HG02981 (cell line): Measurements from ENCODE around the gene ZNF446.
"Not testable (repeated sequence)": the region's sequence is repeated elsewhere in the genome, so short reads cannot be mapped to it uniquely, and the experiment has no call there.

Source experiments
- ATAC-seq: cut with Tn5 transposase; IDR thresholded peaks from one replicate; pipeline ENCODE4 v1.9.1; 2021; ENCODE audit warnings: mild to moderate bottlenecking, moderate library complexity; ENCODE audit not compliant: unreplicated experiment

ZNF446 gene

DNA sequence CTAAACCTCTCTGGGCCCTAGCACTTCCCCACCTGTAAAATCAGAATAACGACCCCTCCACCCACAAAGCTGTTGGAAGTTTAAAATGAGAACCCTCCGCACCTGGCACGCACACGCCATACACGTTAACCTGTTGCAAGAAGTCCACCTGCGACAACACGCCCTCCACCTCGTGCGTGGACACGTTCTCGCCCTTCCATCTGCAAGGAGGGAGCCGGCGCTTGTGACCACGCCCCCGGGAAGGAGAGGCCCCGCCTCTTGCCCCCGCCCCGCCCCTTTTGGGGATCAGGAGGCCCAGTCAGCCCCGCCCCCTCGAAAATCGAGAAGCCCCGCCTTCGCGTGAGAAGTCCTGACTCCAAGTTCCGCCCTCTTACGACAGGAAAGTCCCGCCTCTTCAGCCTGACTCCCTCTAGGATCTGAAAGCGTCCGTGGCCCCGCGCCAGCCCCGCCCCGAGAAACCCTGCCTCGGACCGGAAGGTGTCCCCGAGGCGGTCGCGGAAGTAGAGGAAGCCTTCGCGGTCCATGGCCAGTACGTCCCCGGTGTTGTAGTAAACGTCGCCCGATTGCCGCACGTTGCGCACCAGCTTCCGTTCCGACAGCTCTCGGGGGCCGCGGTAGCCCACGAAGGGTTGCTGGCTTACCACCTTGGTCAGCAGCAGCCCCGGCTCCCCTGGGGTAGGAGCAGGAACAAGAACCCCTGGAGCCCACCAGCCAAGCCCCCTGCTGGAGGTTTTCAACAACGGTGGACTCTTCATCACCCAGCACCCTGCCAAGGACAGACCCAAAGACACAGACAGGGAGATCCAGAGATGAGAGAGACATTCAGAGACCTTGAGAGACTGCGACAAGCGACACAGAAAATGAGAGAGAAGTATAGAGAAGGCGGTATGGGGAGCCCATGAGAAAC is 23.1 kb downstream of the ZNF446 start:
- peak; percentile 91 for ATAC-seq

DNA sequence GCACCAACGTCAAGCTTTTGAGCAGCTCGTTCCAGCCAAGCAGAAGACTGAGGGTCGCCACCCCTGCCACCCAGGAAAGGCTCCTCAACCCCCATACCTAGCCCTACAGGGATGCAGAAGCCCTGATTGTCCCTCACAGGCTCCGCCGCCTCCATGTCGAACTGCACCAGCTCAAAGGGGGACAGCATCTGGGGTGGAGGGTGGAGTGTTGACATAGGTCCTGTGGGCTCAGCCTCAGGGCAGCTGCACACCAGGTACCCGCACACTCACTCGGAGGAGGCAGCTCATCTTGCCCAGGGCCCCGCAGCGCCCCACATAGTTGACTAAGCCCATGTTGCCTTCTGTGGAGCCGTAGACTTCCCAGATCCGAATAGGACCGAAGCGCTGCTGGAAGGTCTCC is 24.1 kb downstream of the ZNF446 start:
- no peak for ATAC-seq

DNA sequence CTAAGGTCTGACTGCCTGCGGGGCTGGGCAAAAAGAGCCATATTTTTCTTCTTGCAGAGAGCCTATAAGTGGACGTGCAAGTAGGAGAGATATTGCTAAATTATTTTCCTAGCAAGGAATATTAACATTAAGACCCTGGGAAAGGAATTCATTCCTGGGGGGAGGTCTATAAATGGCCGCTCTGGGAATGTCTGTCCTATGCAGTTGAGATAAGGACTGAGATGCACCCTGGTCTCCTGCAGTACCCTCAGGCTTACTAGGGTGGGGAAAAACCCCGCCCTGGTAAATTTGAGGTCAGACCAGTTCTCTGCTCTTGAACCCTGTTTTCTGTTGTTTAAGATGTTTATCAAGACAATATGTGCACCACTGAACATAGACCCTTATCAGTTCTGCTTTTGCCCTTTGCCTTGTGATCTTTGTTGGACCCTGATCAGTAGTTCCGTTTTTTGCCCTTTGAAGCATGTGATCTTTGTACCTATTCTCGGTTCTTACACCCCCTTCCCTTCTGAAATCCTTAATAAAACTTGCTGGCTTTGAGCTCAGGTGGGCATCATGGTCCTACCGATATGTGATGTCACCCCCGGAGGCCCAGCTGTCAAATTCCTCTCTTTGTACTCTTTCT is 31.6 kb downstream of the ZNF446 start:
- not testable (repeated sequence) for ATAC-seq

DNA sequence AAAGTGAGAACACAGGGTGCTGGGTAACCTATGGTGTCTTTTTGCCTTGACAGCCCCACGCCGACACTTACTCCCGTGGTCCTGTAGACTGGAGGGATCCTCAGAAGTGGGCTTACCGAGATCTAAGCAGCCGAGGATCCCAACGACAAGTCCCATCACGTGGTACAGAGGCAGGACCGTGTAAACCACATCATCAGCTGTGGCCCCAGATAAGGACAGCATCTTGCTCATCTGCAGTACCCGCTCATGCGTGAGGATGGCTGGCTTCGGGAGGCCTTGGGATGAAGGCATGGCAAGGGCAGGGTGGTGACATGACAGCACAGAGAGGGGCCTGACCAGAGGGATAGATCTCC is 33.6 kb downstream of the ZNF446 start:
- no peak for ATAC-seq

DNA sequence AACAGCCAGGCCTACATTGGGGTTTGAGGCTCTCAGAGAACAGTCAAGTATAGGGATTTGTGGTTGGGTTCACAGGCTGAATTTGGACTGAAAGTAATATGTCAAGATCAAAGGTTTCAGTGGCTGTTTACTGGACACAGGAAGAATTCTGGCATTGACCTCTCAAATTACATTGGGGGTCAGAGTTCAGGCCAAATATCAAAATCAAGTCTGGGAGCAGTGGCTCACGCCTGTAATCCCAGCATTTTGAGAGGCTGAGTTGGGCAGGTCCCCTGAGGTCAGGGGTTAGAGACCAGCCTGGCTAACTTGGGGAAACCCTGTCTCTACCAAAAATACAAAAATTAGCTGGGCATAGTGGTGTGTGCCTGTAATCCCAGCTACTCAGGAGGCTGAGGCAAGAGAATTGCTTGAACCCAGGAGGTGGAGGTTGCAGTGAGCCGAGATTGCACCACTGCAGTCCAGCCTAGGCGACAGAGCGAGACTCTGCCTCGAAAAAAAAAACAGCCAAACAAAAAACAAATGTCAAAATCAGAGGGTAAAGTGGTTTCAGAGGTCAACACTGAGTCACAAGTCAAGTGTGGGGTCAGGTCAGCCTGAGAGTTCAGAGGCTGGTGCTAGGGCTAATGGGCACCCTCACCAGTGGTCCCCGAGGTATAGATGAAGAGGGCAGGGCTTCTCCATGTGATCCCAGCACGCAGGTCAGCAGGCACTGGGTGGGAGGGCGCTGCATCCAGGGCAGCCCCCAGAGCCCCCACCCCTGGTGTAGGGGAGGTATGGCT is 34.1 kb downstream of the ZNF446 start:
- no peak for ATAC-seq

DNA sequence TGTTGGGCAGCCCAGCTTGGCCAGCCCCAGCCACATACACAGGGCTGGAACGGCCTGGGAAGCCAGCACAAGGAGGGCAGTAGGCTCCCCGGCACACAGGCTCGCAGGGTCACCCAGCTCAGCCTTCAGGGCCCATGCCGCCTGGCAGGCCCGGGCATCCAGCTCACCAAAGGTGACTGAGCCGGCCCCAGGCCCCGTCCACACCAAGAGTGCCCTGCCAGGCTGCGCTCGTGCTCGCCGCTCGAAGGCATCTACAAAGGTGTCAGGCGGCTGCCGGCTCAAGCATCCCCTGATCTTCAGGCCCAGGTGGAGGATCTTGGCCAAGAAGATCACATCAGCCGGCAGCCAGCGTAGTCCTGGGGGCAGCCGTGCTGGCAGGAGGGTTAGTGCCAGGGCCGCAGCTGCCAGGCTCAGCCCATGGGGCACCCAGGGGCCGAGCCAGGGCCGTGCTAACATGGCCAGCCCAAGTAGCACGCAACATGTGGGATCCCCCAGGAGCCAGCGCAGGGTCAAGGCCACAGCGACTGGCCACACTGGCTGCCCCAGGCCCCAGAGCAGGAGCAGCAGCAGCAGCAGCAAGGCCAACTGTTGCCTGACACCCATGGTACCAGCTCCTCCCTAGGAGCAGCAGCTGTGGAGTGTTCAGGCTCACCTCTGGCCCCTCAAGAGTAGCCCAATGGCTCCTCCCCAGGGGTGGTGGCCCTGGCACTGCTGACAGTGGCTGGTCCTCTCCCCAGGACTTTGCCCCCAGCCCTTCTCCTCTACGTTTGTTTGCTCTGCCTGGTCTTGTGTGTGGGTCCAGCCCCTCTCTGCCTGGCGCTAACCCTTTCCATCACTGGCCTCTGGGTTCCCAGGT is 35.4 kb downstream of the ZNF446 start, which contains the start of gene SLC27A5:
TSS of gene SLC27A5 (minus strand) at position 640 of the 856 bp plus-strand sequence. CDS start at position 603, 37 bp downstream.
- ATAC-seq = no peak

DNA sequence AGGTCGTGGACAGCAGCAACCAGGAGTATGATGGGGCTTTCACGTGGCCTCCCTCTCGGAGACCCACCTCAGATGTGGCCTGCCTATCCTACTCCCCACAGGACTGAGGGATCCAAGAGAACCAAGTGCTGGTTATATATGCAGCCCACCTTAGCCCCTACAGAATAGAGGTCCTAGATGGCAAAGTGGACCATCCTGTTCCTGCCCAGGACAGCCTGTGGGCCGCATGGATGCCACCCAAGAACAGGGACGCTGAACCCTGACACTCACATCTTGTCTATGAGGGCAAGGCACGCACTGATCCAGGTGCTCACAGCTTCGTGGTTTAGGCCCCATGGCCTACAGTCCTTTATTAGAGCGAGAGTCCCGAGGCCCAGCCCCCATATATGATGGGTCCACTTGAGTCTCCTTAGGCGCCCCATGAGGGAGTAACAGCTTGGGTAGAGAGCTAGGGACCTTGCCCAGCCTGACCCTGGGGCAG is 37.1 kb downstream of the ZNF446 start:
- ATAC-seq = no peak

DNA sequence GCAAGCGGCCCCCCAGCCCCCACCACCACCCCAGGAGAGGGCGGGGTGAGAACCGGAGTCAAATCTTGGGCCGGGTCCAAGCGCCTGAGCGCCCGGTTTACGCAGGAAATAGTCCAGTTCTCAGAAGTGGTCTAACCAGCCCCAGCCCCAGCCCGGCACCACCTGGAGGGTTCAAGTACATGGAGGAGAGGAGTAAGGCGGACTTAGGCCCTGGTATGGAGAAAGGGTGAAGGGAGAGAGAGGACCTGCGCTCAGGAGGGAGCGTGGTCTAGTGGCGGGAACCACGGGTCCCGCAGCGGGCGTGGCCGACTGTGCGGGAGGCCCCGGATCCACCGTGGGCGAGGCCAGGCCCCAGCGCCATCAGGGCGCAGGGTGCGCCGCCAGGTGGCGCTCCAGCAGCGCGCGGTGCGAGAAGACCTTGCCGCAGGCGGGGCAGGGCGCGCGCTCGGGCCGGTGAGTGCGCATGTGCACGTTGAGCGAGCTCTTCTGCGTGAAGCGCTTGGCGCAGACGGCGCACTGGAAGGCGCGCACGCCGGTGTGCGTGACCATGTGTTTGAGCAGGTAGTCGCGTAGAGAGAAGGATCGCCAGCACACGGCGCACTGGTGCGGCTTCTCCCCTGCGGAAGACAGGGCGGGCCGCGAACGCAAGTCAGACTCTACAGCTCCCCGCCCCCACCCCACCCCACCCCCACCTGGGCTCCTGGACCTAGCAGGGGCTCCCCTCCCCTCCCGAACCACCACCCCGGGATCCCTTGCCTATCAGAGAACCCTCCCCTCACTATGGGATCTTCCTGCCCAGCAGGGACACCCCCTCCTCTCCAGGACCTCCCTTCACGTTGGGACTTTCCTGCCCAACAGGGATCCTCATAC is 37.8 kb downstream of the ZNF446 start:
- ATAC-seq = peak; percentile 72

DNA sequence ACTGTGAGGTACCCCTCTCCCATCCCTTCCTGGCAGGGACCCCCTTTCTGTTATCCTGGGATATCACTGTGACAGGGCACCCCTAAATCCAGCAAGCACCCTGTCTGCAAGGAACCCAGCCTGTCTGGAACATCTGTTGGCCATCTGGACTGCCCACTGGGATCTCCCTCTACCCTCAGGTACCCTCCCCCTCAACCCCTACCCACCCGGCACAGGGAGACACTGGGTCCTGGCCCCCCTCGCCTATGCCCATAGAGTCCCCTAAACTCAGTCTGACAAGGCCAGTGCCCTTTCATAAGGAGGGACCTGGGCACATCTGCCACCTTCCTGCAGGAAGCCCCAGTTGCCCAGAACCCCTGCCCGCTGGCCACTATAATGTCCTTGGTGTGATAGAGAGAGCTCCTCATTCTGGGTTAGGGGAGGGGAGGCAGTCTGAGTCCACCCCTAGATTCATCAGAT is 38.4 kb downstream of the ZNF446 start:
- no peak for ATAC-seq

DNA sequence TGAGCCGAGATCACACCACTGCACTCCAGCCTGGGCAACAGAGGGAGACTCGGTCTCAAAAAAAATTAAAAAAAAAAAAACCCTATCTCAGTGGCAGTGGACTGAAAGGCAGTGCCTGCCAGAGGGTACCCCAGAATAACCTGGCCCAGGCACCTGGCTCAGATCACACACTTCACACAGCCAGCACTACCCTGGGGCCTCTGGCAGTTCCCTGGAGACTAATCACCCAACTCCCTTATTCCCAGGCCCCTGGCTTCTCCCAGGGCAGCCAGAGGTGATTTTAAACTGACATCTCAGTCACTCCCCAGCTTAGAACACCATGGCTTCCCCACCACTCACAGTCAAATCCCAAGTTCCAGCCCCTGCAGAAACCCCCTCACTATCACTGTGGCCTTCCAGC is 39.1 kb downstream of the ZNF446 start:
- no peak for ATAC-seq

DNA sequence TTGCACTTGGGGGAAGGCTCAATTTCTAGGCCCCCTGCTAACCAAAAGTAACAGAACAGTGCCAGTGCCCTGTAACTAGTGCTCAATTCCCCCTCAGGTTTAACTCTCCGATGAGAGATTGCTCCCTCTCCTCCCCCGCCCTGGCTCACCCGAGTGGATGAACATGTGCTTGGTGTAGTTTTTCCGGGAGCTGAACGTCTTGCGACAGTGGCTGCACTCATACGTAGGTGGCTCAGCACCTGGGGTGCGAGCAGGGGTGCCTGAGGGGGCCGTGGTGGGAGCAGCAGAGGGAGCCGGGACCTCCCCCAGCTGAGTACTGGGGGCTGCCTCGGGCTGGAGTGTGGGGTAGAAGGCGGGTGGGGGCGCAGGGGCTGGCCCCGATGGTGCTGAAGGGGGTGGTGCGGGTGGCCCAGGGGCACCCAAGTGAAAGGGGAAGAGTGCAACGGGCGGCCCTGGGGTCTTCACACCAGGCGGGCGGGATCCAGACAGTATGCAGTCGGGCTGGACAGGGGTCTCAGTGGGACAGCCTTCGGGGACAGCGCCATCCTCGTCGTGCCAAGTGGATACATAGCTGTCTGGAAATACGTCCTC is 40.2 kb downstream of the ZNF446 start:
- no peak for ATAC-seq

DNA sequence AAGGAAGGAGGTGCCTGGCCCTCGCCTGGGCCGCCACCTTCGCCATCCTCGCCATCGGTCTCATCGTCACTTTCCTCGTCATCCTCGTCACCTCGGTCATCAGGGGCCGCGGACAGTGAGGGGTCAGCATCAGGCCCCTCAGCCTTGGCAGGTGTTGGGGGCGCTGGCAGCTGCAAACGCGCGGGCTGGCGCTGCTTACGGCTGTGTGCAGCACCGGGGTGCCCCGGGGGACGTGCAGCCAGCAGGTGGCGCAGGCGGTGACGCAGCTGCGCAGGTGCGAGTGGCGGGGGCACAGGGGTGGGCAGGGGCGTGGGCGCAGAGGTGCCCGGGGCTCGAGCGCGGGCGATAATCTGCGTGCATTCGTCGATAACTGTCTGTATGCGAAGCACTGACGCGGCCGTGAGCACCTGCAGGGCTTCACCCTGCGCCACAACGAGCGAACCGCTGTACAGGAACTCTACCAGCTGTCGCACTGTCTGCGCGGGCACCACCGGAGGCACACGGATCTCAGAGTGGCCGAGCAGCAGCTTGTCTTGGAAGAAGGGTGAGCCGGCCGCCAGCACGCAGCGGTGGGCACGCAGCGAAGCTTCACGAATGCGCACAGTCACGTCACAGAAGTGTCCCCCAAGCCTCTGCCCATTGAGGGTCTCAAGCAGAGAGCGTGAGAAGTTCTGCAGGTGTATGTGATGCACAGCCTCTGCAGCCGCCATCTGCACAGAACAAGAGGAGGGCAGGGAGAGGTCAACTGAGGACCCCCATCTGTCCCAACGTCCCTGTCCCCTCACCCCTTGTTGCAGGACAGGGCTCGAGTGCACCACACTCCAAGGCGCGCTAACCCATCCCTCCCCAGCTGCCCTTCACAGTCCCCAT is 41.0 kb downstream of the ZNF446 start:
- ATAC-seq = no peak

DNA sequence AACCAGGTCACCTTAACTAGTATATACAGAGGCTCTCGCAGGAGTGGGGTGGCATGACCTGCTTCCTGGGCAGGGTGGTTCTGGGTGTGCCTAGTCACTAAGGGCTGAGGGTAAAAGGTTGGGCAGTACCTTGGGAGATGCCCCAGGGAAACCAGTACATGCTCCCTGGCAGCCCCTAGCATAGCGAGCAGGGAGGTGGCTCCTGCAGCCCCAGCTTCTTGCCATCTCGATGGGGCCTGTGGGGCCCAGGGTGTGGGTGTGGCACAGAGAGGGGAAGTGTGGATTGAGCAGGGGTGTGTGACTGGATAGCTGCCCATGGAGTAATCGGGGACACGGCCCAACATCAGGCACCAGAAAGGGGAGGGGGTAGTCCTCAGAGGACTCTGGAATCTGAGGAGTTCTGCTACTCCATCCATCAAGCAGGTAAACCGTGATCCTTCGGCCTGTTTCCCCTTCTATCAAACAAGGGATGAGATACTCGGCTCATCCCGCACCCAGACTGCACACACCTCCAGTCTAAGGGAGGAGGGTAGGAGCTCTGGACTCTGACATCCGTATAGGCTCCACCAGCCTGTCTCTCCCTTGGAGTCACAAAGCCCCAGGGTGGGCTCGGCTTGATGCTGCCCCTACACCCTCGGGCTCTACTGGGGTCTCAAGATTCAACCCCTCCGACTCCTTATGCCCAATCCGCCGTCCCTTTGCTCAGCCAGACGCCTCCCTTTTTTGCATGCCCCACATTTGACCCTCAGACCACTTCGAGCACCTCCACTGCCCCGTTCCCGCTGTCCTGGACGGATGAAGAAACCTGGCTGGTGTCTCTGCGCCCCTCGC is 42.3 kb downstream of the ZNF446 start:
- ATAC-seq = no peak

DNA sequence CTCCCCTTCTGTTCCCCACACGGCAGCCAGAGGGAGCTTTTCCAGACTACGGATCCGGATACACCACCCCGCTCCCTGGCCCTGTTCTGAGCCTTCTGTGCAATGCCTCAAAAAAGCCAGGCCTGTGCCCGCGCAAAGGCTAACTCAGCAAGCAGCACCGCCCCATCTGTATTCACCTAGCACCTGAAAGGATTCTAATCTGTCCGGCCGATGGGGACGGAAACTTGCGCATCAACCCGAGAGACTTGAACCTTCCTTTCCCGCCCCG is 42.9 kb downstream of the ZNF446 start:
- ATAC-seq = no peak

DNA sequence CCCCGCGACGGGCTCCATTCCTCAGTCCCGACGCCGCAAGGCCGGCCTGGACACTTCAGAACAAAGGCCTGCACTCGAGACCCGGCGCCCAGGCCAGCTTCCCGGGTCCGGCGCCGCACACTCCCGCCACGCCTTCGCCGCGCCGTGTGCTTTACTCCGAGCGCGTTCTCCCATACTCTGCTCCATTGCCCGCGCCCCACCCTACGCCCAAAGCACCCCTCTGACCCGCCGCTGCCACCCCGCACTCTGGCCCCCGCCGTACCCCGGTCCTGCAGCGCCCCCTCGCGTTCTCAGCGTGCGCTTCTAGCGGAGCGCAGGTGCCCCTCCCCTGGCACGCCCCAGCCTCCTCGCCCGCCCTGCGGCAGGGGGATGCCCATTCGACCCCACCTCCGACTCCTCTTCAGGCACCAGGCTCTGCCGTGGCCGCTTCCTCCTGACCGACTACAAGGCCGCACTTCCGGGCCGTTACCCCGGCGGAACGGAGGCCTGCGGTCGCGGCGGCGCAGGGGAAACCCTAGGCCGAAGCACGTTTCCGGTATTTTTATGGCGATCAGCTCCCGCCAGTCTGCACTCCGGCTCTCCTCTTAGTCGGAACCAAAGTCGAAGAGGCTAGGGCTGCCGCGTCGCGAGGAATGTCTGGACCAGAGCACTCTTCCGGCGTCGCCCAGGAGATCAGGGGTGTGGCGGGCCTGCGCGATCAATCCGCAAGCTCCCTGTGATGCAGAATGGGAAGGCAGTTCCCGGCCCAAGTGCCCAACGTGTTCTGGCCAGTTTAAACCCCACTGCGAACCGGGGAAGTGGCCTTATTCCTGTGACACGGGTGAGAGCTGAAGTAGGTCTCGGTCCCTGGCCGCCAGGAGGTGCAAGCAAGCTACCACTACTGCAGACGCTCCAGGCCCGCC is 43.5 kb downstream of the ZNF446 start, which contains the start of gene ZBTB45:
TSS of gene ZBTB45 (minus strand) at position 456 of the 902 bp plus-strand sequence. CDS start 2,137 bp downstream, outside the sequence.
- peak; percentile 70 for ATAC-seq

DNA sequence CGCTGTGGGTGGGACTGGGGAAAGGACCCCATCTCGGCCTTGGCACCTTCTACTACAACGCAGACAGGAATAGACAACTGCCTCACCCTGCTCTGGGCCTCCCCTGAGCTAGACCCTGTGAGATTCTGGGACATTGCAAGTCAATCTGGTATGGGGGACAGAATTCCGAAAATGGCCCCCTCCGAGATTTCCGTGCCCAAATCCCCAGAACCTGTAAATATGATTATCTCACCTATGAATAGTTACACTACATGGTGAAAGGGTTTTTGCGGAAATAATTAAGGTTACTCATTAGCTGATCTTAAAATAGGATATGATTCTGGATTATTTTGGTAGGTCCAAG is 44.1 kb downstream of the ZNF446 start:
- no peak for ATAC-seq
